Natural killer cell (primary cell): ENCODE data around the gene C19orf67. TPM values are rescaled to one million over a fixed set of nuclear protein-coding genes. Genes with fewer than 3 reads are reported as not detected.
A peak's percentile ranks its signal among the peaks of the same experiment; 100 is the strongest.

Source experiments
- ATAC-seq, 3 donors: fragments of 150-1000 bp in 2 of 3; fragments of 200-7000 bp in 1 of 3; cut with Tn5 transposase; 1 replicate in 1 of 3; 2 replicates in 2 of 3; pipeline ENCODE4 v1.10.0; 2021; ENCODE audit warnings: mild to moderate bottlenecking in 2 of 3, moderate library complexity in 2 of 3
- DNase-seq, 2 donors: peaks; one replicate each; pipeline versions ENCODE4 v3.0.0 to v3.0.0-alpha.2; 2013 to 2021; ENCODE audit warnings: mixed read lengths in 1 of 2
- H3K27ac ChIP-seq: one replicate; pipeline ENCODE4 v1.5.1; 2013; ENCODE audit warnings: mild to moderate bottlenecking, low read length
- H3K27me3 ChIP-seq: one replicate; pipeline ENCODE4 v1.6.1; 2013; ENCODE audit warnings: low read length; ENCODE audit not compliant: control insufficient read depth, insufficient read depth
- H3K36me3 ChIP-seq: one replicate; pipeline ENCODE4 v1.6.1; 2013; ENCODE audit warnings: low read length; ENCODE audit not compliant: control insufficient read depth, insufficient read depth
- H3K4me1 ChIP-seq: one replicate; pipeline ENCODE4 v1.6.1; 2013; ENCODE audit warnings: low read length; ENCODE audit not compliant: control insufficient read depth, insufficient read depth
- H3K4me3 ChIP-seq: one replicate; pipeline ENCODE4 v1.5.1; 2013; ENCODE audit warnings: low read length
- H3K9me3 ChIP-seq: one replicate; pipeline ENCODE4 v1.6.1; 2013; ENCODE audit warnings: low read length; ENCODE audit not compliant: control insufficient read depth, insufficient read depth
- H3K27ac Mint-ChIP-seq, 2 donors: one replicate each; pipeline ENCODE4 v1.8.0; 2022; ENCODE audit warnings: mild to moderate bottlenecking in 2 of 2, mixed read lengths in 2 of 2, moderate library complexity in 1 of 2
- H3K27me3 Mint-ChIP-seq, 2 donors: one replicate each; pipeline ENCODE4 v1.8.0; 2022; ENCODE audit warnings: low read depth in 2 of 2, mixed read lengths in 2 of 2
- H3K36me3 Mint-ChIP-seq: one replicate; pipeline ENCODE4 v1.8.0; 2022; ENCODE audit warnings: mixed read lengths
- H3K4me1 Mint-ChIP-seq, 2 donors: one replicate each; pipeline ENCODE4 v1.8.0; 2022; ENCODE audit warnings: mixed read lengths in 2 of 2
- H3K4me3 Mint-ChIP-seq: one replicate; pipeline ENCODE4 v1.8.0; 2022; ENCODE audit warnings: mild to moderate bottlenecking, moderate library complexity, mixed read lengths
- H3K9me3 Mint-ChIP-seq, 2 donors: one replicate each; pipeline ENCODE4 v1.8.0; 2022; ENCODE audit warnings: mixed read lengths in 2 of 2
- WGBS: methylation state at CpG from one replicate; pipeline ENCODE4 v1.1.7; 2013; ENCODE audit warnings: missing lambda C conversion rate; ENCODE audit not compliant: insufficient coverage; 5-methylcytosine and 5-hydroxymethylcytosine counted together
- intact Hi-C: fragments of 100-400 bp; cut with micrococcal nuclease; formaldehyde crosslinking; loops from one replicate; pipeline ENCODE4 v1.14.2; 2022
- total RNA-seq, 4 donors: library from RNA; stranded (reverse); fragments of 120-200 nt in 1 of 4; gene quantifications; one replicate each; pipeline versions ENCODE4 v1.2.3 to v1.2.4, GENCODE V29; 2013 to 2022
- TF ChIP-seq, protein P1 (sequence below): fragments of 200-600 bp; IDR thresholded peaks from one replicate; pipeline ENCODE4 v1.8.0; 2022; ENCODE audit warnings: antibody characterized with exemption

The C19orf67 gene
- total RNA-seq, 3 donors from 2014 or later (not counting 1 experiment from before 2014, with no cell fraction given): 0.35 to 0.53 TPM; not detected in 1

DNA sequence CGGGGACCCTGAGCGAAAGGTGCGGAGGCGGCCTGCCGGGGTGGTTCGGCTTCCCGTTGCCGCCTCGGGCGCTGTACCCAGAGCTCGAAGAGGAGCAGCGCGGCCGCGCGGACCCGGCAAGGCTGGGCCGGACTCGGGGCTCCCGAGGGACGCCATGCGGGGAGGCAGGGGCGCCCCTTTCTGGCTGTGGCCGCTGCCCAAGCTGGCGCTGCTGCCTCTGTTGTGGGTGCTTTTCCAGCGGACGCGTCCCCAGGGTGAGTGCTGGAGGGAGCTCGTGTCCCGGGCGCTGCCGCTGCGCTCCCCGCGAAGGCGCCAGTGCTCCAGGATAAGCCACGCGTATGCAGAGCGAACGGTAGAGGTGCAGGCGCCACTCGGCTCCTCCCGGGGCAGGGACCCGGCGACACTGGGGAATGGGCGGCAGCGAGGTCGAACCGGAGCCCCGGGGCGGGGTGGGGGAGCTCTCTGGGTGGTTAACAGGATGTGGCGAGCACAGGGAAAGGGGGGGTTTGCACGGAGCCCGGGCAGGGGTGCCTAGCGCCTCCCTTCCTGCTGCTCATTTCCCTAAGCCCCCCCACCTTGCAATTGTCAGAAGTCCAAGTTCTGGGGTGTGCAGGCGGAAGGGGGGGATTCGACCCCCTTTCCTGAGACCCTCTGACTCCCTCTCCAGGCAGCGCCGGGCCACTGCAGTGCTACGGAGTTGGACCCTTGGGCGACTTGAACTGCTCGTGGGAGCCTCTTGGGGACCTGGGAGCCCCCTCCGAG, 53.7 kb downstream of the C19orf67 start, which contains the start of gene IL27RA:
Gene IL27RA (plus strand): TSS at position 44 of the 762 bp plus-strand sequence. CDS start 111 bp downstream, at position 155.
- peak within 1 kb of the TSS; percentile 99 for H3K27ac ChIP-seq
- ATAC-seq: peak; percentile 79 to 90 (median 80)
- no peaks in the 10 kb centered on the region for H3K9me3 Mint-ChIP-seq
- H3K4me3 ChIP-seq: peak within 1 kb of the TSS; percentile 96
- peaks cover 4% of the 10 kb centered on the region for H3K36me3 ChIP-seq
- no peaks in the 10 kb centered on the region for H3K27me3 ChIP-seq
- peaks cover 23 to 51% of the 10 kb centered on the region in 2 donors for H3K4me1 Mint-ChIP-seq
- H3K36me3 Mint-ChIP-seq: no peaks in the 10 kb centered on the region
- intact Hi-C loops: loop anchor here (1.0 to 5.0 kb wide), 4 partner anchors 45 to 151 kb away; partner anchors contain the start of gene DCAF15
- no peaks in the 10 kb centered on the region for H3K9me3 ChIP-seq
- H3K27me3 Mint-ChIP-seq: no peaks in the 10 kb centered on the region
- peak within 1 kb of the TSS; percentile 95 for H3K4me3 Mint-ChIP-seq
- peak within 1 kb of the TSS; percentile 92 to 93 for H3K27ac Mint-ChIP-seq
- under 1% methylated on average over 61 of the region's 63 CpGs for WGBS
- peak; percentile 77 to 90 for DNase-seq
- peaks cover 40% of the 10 kb centered on the region for H3K4me1 ChIP-seq
- TF ChIP-seq, protein P1, sequence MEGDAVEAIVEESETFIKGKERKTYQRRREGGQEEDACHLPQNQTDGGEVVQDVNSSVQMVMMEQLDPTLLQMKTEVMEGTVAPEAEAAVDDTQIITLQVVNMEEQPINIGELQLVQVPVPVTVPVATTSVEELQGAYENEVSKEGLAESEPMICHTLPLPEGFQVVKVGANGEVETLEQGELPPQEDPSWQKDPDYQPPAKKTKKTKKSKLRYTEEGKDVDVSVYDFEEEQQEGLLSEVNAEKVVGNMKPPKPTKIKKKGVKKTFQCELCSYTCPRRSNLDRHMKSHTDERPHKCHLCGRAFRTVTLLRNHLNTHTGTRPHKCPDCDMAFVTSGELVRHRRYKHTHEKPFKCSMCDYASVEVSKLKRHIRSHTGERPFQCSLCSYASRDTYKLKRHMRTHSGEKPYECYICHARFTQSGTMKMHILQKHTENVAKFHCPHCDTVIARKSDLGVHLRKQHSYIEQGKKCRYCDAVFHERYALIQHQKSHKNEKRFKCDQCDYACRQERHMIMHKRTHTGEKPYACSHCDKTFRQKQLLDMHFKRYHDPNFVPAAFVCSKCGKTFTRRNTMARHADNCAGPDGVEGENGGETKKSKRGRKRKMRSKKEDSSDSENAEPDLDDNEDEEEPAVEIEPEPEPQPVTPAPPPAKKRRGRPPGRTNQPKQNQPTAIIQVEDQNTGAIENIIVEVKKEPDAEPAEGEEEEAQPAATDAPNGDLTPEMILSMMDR: peak; percentile 54

Other genes starting within 250 kb of the C19orf67 start
- 1 to 10 TPM; 2.6 to 6.3 (median 3.0) TPM for gene NANOS3, start 208.6 kb downstream of the C19orf67 start, total RNA-seq
- gene BRME1, start 179.7 kb downstream of the C19orf67 start, total RNA-seq: 1 to 10 TPM; 3.8 to 7.7 (median 4.0) TPM
- 10 to 100 TPM; 42.8 to 49.3 (median 48.4) TPM for gene CC2D1A, start 179.6 kb downstream of the C19orf67 start, total RNA-seq
- gene PODNL1, start 147.4 kb downstream of the C19orf67 start, total RNA-seq: under 1 TPM in 1 of 3 donors, not detected in 2; 0.61 TPM
- gene DCAF15, start 133.3 kb downstream of the C19orf67 start, total RNA-seq: 100 to 1,000 TPM; 121 to 149 (median 124) TPM
- 10 to 100 TPM; 26.0 to 31.8 (median 30.5) TPM for gene RFX1, start 79.5 kb downstream of the C19orf67 start, total RNA-seq
- gene RLN3, start 57.6 kb downstream of the C19orf67 start, total RNA-seq: not detected
- gene IL27RA, start 54.0 kb downstream of the C19orf67 start, total RNA-seq: 10 to 100 TPM; 38.4 to 61.1 (median 58.0) TPM
- gene PALM3, start 23.7 kb downstream of the C19orf67 start, total RNA-seq: not detected
- gene MISP3, start 13.0 kb downstream of the C19orf67 start, total RNA-seq: 1 to 10 TPM; 2.4 to 4.1 (median 2.4) TPM
- gene SAMD1, start 5.0 kb upstream of the C19orf67 start, total RNA-seq: 10 to 100 TPM; 30.8 to 33.0 (median 30.9) TPM
- gene PRKACA, start 32.0 kb upstream of the C19orf67 start, total RNA-seq: 10 to 100 TPM; 68.6 to 71.8 (median 69.3) TPM
- 1 to 10 TPM; 4.5 to 5.5 (median 4.8) TPM for gene ASF1B, start 50.8 kb upstream of the C19orf67 start, total RNA-seq
- 10 to 100 TPM; 47.3 to 54.3 (median 52.7) TPM for gene ADGRL1, start 120.4 kb upstream of the C19orf67 start, total RNA-seq